ENCODE results near the gene ANKRD13D. TPM values are rescaled to one million over a fixed set of nuclear protein-coding genes. Genes with fewer than 3 reads are reported as not detected.
A peak's percentile ranks its signal among the peaks of the same experiment; 100 is the strongest.

ANKRD13D gene
- total RNA-seq, 1 donor from 2014 or later: 76.0 TPM

- Mint-ChIP-seq H3K9me3 (ENCODE audit: low read depth) (no peaks in the 10 kb centered on the region), H3K4me1 (ENCODE audit: low read depth) (peaks cover 17% of the 10 kb centered on the region), H3K27me3 (peaks cover 3% of the 10 kb centered on the region), H3K36me3 (ENCODE audit: insufficient read depth) (peaks cover 1% of the 10 kb centered on the region), H3K27ac (no peak overlapping the region), H3K4me3 (ENCODE audit: low read depth) (no peak overlapping the region)
- no peak for DNase-seq (ENCODE audit: low spot score, unreplicated experiment)
- TF ChIP-seq, protein P1, sequence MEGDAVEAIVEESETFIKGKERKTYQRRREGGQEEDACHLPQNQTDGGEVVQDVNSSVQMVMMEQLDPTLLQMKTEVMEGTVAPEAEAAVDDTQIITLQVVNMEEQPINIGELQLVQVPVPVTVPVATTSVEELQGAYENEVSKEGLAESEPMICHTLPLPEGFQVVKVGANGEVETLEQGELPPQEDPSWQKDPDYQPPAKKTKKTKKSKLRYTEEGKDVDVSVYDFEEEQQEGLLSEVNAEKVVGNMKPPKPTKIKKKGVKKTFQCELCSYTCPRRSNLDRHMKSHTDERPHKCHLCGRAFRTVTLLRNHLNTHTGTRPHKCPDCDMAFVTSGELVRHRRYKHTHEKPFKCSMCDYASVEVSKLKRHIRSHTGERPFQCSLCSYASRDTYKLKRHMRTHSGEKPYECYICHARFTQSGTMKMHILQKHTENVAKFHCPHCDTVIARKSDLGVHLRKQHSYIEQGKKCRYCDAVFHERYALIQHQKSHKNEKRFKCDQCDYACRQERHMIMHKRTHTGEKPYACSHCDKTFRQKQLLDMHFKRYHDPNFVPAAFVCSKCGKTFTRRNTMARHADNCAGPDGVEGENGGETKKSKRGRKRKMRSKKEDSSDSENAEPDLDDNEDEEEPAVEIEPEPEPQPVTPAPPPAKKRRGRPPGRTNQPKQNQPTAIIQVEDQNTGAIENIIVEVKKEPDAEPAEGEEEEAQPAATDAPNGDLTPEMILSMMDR (IDR thresholded peaks at IDR 0.05; ENCODE audit: unreplicated experiment): no peak
Measured at GRCh38 chr11:67269401-67270255, 19.5 kb upstream of the ANKRD13D start.

DNA sequence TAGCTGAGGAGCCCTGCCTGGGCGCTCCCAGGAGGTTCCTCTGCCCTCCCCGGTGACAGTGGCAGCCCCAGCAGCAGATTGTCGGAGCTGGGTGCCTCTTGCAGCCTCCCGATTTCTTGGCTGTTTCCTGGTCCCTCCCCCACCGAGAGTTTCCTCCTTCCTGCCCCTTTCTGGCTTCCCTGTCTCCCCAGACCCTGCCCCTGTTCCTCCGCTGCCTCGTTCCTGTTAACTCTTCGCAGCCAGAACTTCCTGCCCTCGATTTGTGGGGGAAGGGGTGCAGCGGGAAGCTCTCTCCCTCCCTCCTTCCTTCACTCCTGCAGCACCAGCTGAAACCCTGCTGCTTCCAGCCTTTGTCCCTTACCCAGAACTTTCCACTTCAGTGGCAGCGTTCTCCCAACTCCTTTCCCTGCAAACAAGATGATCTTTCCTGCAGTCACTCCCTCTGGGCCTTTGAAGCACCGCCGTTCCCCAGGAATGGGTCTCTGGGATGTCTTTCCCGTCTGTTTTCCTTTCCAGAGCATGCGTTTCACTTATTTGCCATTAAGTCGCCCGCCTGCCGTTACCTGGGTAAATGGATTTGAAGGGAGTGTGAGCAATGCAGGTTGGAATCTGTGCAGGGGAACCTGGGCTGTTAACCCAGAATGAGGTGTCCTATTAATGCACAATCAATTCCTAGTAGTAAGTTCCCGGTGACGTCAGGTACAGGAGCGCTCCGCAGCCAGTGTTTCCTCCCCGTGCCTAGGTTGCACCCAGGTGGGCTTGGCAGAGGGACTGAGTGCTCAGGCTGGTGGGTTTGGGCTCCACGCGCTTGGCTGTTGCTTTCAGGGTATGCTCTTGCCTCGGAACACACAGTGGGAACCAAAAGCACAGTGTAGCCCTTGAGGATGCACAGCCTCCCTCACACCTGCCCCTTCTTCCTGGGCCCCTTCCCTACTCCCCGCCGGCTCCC lies 18.6 kb upstream of the ANKRD13D start:
- H3K36me3 Mint-ChIP-seq (ENCODE audit: insufficient read depth): peaks cover 1% of the 10 kb centered on the region
- no peaks in the 10 kb centered on the region for H3K9me3 Mint-ChIP-seq (ENCODE audit: low read depth)
- peaks cover 17% of the 10 kb centered on the region for H3K4me1 Mint-ChIP-seq (ENCODE audit: low read depth)
- H3K27me3 Mint-ChIP-seq: no peaks in the 10 kb centered on the region
- no peak for DNase-seq (ENCODE audit: low spot score, unreplicated experiment)
- H3K4me3 Mint-ChIP-seq (ENCODE audit: low read depth): peak overlapping the region; percentile 14
- H3K27ac Mint-ChIP-seq: peak overlapping the region; percentile 12
- TF ChIP-seq, protein P1 (IDR thresholded peaks at IDR 0.05; ENCODE audit: unreplicated experiment): no peak

- H3K4me3 Mint-ChIP-seq (ENCODE audit: low read depth): no peak overlapping the region
- H3K27me3 Mint-ChIP-seq: no peaks in the 10 kb centered on the region
- H3K27ac Mint-ChIP-seq: no peak overlapping the region
- H3K36me3 Mint-ChIP-seq (ENCODE audit: insufficient read depth): peaks cover 1% of the 10 kb centered on the region
- TF ChIP-seq, protein P1 (IDR thresholded peaks at IDR 0.05; ENCODE audit: unreplicated experiment): no peak
- no peak for DNase-seq (ENCODE audit: low spot score, unreplicated experiment)
- peaks cover 15% of the 10 kb centered on the region for H3K4me1 Mint-ChIP-seq (ENCODE audit: low read depth)
- H3K9me3 Mint-ChIP-seq (ENCODE audit: low read depth): no peaks in the 10 kb centered on the region
Measured at GRCh38 chr11:67271205-67271540, 17.9 kb upstream of the ANKRD13D start.

- TF ChIP-seq, protein P1 (IDR thresholded peaks at IDR 0.05; ENCODE audit: unreplicated experiment): no peak
- Mint-ChIP-seq H3K9me3 (ENCODE audit: low read depth) (no peaks in the 10 kb centered on the region), H3K27ac (no peak overlapping the region), H3K36me3 (ENCODE audit: insufficient read depth) (peaks cover 1% of the 10 kb centered on the region), H3K4me1 (ENCODE audit: low read depth) (peaks cover 15% of the 10 kb centered on the region), H3K4me3 (ENCODE audit: low read depth) (no peak overlapping the region), H3K27me3 (no peaks in the 10 kb centered on the region)
- no peak for DNase-seq (ENCODE audit: low spot score, unreplicated experiment)
Measured at GRCh38 chr11:67271541-67272284, 17.4 kb upstream of the ANKRD13D start.

Data from progenitor cell of endocrine pancreas (in vitro differentiated cells).